Testis (tissue), 2 donors: ENCODE results near the gene CACNA1C.

ENCODE experiments used
- POLR2A ChIP-seq: fragments of 450-650 bp; IDR thresholded peaks from one replicate; pipeline ENCODE4 v1.6.1; 2017; ENCODE audit warnings: antibody characterized with exemption, mild to moderate bottlenecking, moderate library complexity
- TF ChIP-seq, protein P1 (sequence below), 3 experiments: fragments of 450-650 bp in 2 of 3; fragments of 200-600 bp in 1 of 3; sonication (generic) in 1 of 3; IDR thresholded peaks; one replicate each; pipeline ENCODE4 v1.5.1; 2016 to 2019; ENCODE audit warnings: antibody characterized with exemption in 3 of 3, mild to moderate bottlenecking in 2 of 3, moderate library complexity in 1 of 3

GRCh38 chr12:2240390-2240789 lies 187.6 kb downstream of the CACNA1C start:
- TF ChIP-seq, protein P1, sequence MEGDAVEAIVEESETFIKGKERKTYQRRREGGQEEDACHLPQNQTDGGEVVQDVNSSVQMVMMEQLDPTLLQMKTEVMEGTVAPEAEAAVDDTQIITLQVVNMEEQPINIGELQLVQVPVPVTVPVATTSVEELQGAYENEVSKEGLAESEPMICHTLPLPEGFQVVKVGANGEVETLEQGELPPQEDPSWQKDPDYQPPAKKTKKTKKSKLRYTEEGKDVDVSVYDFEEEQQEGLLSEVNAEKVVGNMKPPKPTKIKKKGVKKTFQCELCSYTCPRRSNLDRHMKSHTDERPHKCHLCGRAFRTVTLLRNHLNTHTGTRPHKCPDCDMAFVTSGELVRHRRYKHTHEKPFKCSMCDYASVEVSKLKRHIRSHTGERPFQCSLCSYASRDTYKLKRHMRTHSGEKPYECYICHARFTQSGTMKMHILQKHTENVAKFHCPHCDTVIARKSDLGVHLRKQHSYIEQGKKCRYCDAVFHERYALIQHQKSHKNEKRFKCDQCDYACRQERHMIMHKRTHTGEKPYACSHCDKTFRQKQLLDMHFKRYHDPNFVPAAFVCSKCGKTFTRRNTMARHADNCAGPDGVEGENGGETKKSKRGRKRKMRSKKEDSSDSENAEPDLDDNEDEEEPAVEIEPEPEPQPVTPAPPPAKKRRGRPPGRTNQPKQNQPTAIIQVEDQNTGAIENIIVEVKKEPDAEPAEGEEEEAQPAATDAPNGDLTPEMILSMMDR (IDR thresholded peaks at IDR 0.05), result no peak
- no peak for TF ChIP-seq POLR2A
